ENCODE results near the gene PSPC1.
"Not testable (repeated sequence)": the region's sequence is repeated elsewhere in the genome, so short reads cannot be mapped to it uniquely, and the experiment has no call there.

GRCh38 chr13:19709039-19709438 is 73.7 kb downstream of the PSPC1 start:
- not testable (repeated sequence) for TF ChIP-seq CTCF, POLR2A, EP300 (IDR thresholded peaks at IDR 0.05)

Data from stomach (tissue), 4 donors.